GM15510 (cell line): Measurements from ENCODE around the gene SART1.

Experiments used
- POLR2A ChIP-seq: IDR thresholded peaks from 3 replicates; pipeline ENCODE4 v1.6.1; 2011; ENCODE audit warnings: borderline replicate concordance; ENCODE audit not compliant: insufficient read length; ENCODE audit errors: extremely low read depth

Gene SART1

DNA sequence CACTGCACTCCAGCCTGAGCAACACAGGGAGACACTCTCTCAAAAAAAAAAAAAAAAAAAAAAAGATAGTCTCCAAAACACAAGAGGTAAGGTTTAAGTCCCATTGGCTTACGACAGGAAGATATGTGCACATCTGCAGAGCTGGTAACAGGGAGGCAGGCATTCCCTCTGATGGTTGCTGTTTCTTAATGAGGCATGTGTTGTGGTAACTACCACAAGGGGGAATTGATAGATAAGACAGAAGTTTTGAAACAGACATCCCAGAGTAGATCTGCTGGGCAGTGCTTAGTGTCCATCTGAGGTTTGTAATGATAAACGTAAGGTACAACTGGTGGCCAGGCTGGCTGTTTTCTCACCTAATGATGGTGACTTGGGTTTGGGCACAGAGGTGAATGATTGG, 35.8 kb downstream of the SART1 start:
- no peak for TF ChIP-seq POLR2A

DNA sequence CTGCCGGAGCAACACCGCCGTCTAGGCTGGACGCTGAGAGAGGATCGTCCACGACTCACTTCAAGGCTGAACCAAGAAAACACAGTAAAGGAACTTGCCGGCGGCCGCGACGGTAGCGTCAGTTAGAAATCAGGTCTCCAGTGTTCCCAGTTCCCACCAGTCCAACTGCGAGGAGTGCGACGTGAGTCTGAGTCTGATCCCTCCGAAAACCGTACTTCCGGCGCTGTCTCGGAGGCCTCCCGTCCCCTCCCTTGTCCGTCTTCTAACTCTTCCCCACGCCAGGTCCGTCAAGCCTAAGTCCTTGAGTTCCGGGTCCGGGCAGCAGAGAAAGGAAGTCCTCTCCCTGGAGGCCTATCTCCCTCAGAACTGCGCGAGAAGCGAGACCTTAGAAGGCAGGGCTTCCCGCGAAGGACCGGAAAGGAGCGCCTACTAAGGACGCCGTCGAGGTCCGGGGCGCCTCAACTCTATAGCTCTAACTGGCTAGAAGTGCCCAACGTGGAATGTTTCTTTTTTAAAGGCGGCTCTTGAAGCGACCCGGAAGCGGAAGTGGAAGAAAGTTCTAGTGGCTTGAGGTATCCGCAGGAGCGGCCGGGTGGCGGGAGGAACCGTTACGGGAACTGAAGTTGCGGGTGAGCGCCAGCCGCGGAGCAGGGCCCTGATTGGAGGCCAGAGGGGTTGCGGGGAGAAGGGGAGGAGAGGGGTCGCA, 40.6 kb downstream of the SART1 start, which contains the start of the genes BANF1 and EIF1AD:
BANF1 (plus strand) TSS at position 562 of the 706 bp plus-strand sequence. CDS start 748 bp downstream, outside the sequence.
EIF1AD (minus strand) TSS at position 216 of the 706 bp plus-strand sequence. CDS start 1,768 bp downstream, outside the sequence.
- peak; percentile 74 for TF ChIP-seq POLR2A

- peak; percentile 37 for TF ChIP-seq POLR2A
Measured at GRCh38 chr11:66002648-66003225, 41.2 kb downstream of the SART1 start.

GRCh38 chr11:66003291-66003690, 41.8 kb downstream of the SART1 start:
- TF ChIP-seq POLR2A = no peak

DNA sequence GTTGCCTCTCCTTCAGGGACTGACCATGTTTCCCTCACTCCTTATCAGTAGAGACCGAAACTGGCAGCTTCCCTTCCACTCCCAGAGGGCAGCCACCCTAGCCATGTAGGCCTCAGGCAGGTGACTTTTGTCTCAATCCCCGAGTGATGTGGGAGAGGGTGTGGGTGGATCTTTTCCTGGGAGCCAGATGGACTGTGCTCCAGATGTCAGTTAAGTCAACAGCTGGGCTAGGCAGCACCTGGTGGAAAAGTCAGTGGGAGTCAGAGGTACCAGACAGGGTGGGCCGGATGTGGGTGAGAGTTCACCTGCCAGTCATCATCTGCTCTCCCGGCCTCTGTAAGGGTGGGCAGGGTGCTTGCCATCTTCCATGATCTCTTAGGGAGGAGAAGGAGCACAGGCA, 42.7 kb downstream of the SART1 start:
- TF ChIP-seq POLR2A = no peak

GRCh38 chr11:66006134-66006890, 44.8 kb downstream of the SART1 start:
- no peak for TF ChIP-seq POLR2A

DNA sequence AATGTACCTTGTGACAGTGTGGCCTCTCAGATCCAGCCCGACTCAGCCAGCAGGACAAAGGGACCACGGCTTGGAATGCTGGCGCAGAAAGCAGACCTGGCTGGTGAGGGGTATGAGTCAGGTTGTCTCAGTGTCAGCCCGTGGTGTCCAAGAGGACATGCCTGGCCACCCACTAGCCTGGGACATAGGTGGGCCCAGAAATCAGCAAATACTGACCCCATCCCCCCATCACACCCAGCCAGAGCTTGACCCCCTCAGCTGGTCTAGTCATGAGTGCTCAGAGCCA, 45.3 kb downstream of the SART1 start:
- no peak for TF ChIP-seq POLR2A

GRCh38 chr11:66007201-66007634, 45.7 kb downstream of the SART1 start:
- TF ChIP-seq POLR2A = no peak

DNA sequence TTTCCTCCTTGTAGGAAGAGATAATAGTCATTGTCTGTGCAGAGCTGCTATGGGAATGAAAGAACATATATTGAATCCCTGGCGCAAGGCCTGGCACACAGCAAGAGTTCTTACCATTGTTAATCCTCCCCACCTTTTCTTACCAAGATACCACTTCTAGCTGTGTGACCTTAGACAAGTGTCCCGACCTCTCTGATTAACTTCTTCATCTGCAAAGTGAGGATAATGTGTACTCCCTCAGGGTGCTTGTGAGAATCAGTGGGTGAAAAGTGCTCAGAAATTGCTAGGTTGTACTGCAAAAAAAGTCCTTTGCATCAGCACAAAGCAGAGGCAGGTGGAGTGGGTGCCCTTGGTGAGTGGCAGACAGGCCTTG, 46.5 kb downstream of the SART1 start:
- no peak for TF ChIP-seq POLR2A

GRCh38 chr11:66008468-66009101, 47.1 kb downstream of the SART1 start:
- no peak for TF ChIP-seq POLR2A

DNA sequence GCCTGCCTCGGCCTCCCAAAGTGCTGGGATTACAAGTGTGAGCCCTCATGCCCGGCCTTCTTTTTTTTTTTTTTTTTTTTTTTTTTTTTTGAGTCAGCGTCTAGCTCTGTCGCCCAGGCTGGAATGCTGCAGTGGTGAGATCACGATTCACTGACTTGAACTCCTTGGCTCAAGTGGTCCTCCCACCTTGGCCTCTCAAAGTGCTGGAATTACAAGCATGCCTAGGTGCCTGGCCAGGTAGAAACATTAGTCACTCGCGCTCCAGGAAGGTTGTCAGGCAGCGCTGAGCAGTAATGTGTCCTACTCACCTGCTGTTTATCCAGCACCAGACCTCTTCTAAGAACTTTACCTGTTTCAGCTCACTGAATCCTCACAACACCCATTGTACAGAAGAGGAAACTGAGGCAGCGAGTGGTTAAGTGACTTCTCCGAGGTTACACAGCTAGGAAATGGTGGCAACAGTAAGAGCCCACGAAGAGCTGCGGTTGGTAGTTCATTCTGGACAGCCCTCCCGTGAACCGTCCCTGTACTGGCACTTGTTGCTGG, 49.8 kb downstream of the SART1 start:
- TF ChIP-seq POLR2A = no peak

GRCh38 chr11:66011785-66012303, 50.3 kb downstream of the SART1 start, which contains the start of gene CST6:
CST6 (plus strand) TSS chr11:66012008; CDS start chr11:66012045, 37 bp downstream.
- no peak for TF ChIP-seq POLR2A

GRCh38 chr11:66012371-66012945, 50.9 kb downstream of the SART1 start:
- no peak for TF ChIP-seq POLR2A
